Prostate gland (tissue), 2 donors: ENCODE data around the gene WFDC9. TPM values are rescaled to one million over a fixed set of nuclear protein-coding genes. Genes with fewer than 3 reads are reported as not detected.

ENCODE experiments used
- DNase-seq: peaks from one replicate; pipeline ENCODE4 v3.0.0-alpha.2; 2019; ENCODE audit warnings: low spot score
- H3K27ac ChIP-seq, 2 donors: fragments of 200-600 bp; sonication (generic); 2 replicates each; pipeline ENCODE4 v1.5.1; 2017 to 2019
- H3K27me3 ChIP-seq: fragments of 200-600 bp; sonication (generic); replicated peaks from 2 replicates; pipeline ENCODE4 v1.5.1; 2019; ENCODE audit not compliant: insufficient read depth
- H3K36me3 ChIP-seq, 2 donors: fragments of 200-600 bp; sonication (generic); 1 replicate in 1 of 2; 2 replicates in 1 of 2; pipeline versions ENCODE4 v1.5.1 to v1.8.1; 2017 to 2019
- H3K4me1 ChIP-seq: fragments of 200-600 bp; sonication (generic); replicated peaks from 2 replicates; pipeline ENCODE4 v1.5.1; 2019
- H3K4me3 ChIP-seq, 2 donors: fragments of 200-600 bp; sonication (generic); 2 replicates each; pipeline ENCODE4 v1.5.1; 2017 to 2019
- H3K9me3 ChIP-seq: fragments of 200-600 bp; sonication (generic); 2 replicates; pipeline ENCODE4 v1.5.1; 2017
- POLR2A ChIP-seq: fragments of 450-650 bp; IDR thresholded peaks from one replicate; pipeline ENCODE4 v1.6.1; 2016; ENCODE audit warnings: antibody characterized with exemption, mild to moderate bottlenecking
- POLR2AphosphoS5 ChIP-seq: sonication (generic); formaldehyde crosslinking; IDR thresholded peaks from one replicate; pipeline ENCODE4 v1.6.1; 2017; ENCODE audit warnings: antibody characterized with exemption
- WGBS: methylation state at CpG from one replicate; pipeline ENCODE4 v1.1.5; 2018; 5-methylcytosine and 5-hydroxymethylcytosine counted together
- intact Hi-C: fragments of 100-400 bp; cut with DNase I; formaldehyde crosslinking; loops from one replicate; pipeline ENCODE4 v1.14.2; 2022
- total RNA-seq, 2 donors: library from RNA; depleted of rRNA; stranded (reverse); fragments of >200 nt; gene quantifications; one replicate each; pipeline ENCODE4 v1.1.0, GENCODE V29; 2016
- TF ChIP-seq, protein P1 (sequence below), 4 experiments: fragments of 200-600 bp in 2 of 4; fragments of 450-650 bp in 2 of 4; sonication (generic) in 2 of 4; IDR thresholded peaks; 1 replicate in 3 of 4; 2 replicates in 1 of 4; pipeline ENCODE4 v1.5.1; 2016 to 2019; ENCODE audit warnings: antibody characterized with exemption in 4 of 4, mild to moderate bottlenecking in 2 of 4, moderate library complexity in 2 of 4

The WFDC9 gene
- total RNA-seq, 2 donors from 2014 or later = not detected

DNA sequence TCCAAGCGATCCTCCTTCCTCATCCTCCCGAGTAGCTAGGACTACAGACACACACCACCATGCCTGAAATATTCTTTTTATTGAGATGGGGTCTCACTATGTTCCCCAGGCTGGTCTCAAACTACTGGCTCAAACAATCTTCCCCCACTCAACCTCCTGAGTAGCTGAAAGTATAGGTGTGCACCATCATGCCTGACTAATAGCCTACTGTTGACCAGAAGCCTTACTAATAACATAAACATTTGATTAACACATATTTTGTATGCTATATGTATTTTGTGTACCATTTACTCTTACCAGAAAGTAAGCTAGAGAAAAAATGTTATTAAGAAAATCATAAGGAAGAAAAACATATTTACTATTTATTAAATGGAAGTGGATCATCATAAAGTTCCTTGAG lies 13.5 kb downstream of the WFDC9 start:
- Histone ChIP-seq H3K4me3 (no peak overlapping the region), H3K27ac (no peak overlapping the region), H3K4me1 (no peaks in the 10 kb centered on the region), H3K27me3 (no peaks in the 10 kb centered on the region), H3K36me3 (no peaks in the 10 kb centered on the region), H3K9me3 (no peaks in the 10 kb centered on the region)
- intact Hi-C loops = no loop called here
- DNase-seq = no peak
- 98% methylated on average over 2 of the region's 2 CpGs for WGBS
- TF ChIP-seq, protein P1, sequence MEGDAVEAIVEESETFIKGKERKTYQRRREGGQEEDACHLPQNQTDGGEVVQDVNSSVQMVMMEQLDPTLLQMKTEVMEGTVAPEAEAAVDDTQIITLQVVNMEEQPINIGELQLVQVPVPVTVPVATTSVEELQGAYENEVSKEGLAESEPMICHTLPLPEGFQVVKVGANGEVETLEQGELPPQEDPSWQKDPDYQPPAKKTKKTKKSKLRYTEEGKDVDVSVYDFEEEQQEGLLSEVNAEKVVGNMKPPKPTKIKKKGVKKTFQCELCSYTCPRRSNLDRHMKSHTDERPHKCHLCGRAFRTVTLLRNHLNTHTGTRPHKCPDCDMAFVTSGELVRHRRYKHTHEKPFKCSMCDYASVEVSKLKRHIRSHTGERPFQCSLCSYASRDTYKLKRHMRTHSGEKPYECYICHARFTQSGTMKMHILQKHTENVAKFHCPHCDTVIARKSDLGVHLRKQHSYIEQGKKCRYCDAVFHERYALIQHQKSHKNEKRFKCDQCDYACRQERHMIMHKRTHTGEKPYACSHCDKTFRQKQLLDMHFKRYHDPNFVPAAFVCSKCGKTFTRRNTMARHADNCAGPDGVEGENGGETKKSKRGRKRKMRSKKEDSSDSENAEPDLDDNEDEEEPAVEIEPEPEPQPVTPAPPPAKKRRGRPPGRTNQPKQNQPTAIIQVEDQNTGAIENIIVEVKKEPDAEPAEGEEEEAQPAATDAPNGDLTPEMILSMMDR (IDR thresholded peaks at IDR 0.05) = no peak
- TF ChIP-seq POLR2A (no peak), POLR2AphosphoS5 (no peak)

DNA sequence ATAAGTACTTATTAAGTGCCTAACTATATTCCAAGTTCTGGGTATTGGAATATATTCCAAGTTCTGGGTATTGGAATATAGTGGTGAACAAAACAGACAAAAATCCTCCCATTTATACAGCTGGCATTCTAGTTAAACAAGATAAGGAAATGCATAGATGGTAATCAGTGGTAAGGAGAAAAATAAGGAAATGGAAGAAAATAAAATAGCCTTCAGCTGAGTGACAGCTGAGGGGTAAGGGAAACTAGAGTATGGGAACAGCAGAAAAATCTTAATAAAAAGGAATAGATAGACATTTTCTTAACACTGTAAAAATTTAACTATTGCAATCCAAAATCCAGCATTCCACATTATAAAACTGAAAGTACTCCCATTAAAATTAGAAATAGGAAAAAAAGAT lies 18.8 kb downstream of the WFDC9 start:
- H3K9me3 ChIP-seq = no peaks in the 10 kb centered on the region
- TF ChIP-seq, protein P1 (IDR thresholded peaks at IDR 0.05) = no peak
- no peak for TF ChIP-seq POLR2A
- no peak for TF ChIP-seq POLR2AphosphoS5
- intact Hi-C loops = no loop called here

DNA sequence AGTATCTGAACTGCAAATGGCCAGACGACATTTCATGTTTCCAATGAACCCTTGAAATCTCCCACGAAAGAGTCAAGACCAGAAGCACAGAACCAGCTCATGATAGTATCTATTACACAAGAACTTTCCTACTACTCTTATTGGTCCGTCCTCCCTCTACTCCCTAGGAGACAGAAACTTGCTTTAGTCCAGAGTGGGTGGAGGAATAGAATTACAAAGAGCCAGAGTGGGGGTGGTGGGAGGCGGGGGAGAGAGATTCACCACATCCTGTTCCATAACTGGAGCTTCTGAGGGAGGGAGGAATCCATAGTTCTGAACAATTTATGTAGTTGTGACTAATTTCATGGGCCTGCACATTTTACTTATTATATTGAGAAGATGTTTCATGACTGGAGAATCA lies 20.0 kb downstream of the WFDC9 start:
- H3K4me1 ChIP-seq = no peaks in the 10 kb centered on the region
- TF ChIP-seq, protein P1 (IDR thresholded peaks at IDR 0.05) = no peak
- no peak for TF ChIP-seq POLR2A
- TF ChIP-seq POLR2AphosphoS5 = no peak
- H3K36me3 ChIP-seq = no peaks in the 10 kb centered on the region

More for the DNA sequence above, 18.8 kb downstream of the WFDC9 start:
- no peak for DNase-seq
- Histone ChIP-seq H3K4me1 (no peaks in the 10 kb centered on the region), H3K27ac (no peak overlapping the region), H3K4me3 (no peak overlapping the region), H3K36me3 (no peaks in the 10 kb centered on the region), H3K27me3 (no peaks in the 10 kb centered on the region)

DNA sequence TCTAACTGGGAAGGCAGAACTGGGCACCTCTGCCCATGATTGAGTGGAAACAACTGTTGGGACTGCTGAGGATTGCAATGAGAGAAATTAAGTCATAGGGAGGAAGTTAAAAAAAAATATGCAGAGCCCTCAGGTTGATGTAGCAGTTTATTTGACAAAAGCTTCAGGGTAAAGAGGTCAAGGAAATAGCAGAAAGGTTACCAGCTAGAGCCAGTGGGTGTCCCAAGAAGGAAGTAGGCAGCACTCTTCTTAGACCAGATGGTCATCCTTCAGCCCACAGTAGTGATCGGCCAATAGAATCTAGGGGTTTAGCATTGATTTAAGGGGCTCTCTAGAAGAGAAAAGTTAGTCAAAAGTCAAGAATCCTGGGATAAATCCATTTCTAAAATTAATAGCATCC lies 23.3 kb downstream of the WFDC9 start:
- TF ChIP-seq, protein P1 (IDR thresholded peaks at IDR 0.05) = no peak
- no peak for TF ChIP-seq POLR2A
- TF ChIP-seq POLR2AphosphoS5 = no peak
- DNase-seq = no peak
- Histone ChIP-seq H3K36me3 (no peaks in the 10 kb centered on the region), H3K9me3 (no peaks in the 10 kb centered on the region), H3K4me1 (no peaks in the 10 kb centered on the region), H3K27ac (no peak overlapping the region), H3K4me3 (no peak overlapping the region), H3K27me3 (no peaks in the 10 kb centered on the region)
- 96% methylated on average over 1 of the region's 1 CpG for WGBS
- intact Hi-C loops = no loop called here

More for the DNA sequence above, 20.0 kb downstream of the WFDC9 start:
- 40% methylated on average over 4 of the region's 4 CpGs for WGBS
- no peaks in the 10 kb centered on the region for H3K9me3 ChIP-seq
- no peak overlapping the region for H3K27ac ChIP-seq
- H3K27me3 ChIP-seq = no peaks in the 10 kb centered on the region
- no peak overlapping the region for H3K4me3 ChIP-seq
- no peak for DNase-seq
- intact Hi-C loops = no loop called here

DNA sequence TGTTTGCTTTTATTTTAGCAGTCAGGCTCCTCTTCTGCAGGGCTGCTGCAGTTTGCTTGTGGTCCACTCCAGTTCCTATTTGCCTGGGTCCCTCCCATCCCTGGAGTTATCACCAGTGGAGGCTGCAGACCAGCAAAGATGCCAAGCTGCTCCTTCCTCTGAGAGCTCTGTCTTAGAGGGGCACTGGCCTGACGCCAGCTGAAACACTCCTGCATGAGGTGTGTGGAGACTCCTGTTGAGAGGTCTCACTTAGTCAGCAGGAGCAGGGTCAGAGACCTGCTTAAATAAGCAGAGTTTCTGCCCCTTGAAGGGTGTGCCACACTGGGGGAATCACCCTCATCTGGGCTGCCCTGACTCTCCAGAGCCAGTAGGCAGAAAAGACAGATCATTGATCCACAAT lies 35.8 kb downstream of the WFDC9 start:
- H3K4me1 ChIP-seq = no peaks in the 10 kb centered on the region
- no peak for DNase-seq
- peaks cover 2% of the 10 kb centered on the region for H3K27me3 ChIP-seq
- H3K27ac ChIP-seq = no peak overlapping the region
- TF ChIP-seq, protein P1 (IDR thresholded peaks at IDR 0.05) = no peak
- TF ChIP-seq POLR2AphosphoS5 (no peak), POLR2A (no peak)
- no peaks in the 10 kb centered on the region for H3K9me3 ChIP-seq
- no peak overlapping the region for H3K4me3 ChIP-seq
- H3K36me3 ChIP-seq = no peaks in the 10 kb centered on the region
- 64% methylated on average over 1 of the region's 1 CpG for WGBS
- intact Hi-C loops = no loop called here
